ENCODE results near the gene STIP1.

GRCh38 chr11:64157631-64158394 is 28.2 kb upstream of the STIP1 start:
- TF ChIP-seq POLR2A (IDR thresholded peaks at IDR 0.05) = no peak
- TF ChIP-seq, protein P1, sequence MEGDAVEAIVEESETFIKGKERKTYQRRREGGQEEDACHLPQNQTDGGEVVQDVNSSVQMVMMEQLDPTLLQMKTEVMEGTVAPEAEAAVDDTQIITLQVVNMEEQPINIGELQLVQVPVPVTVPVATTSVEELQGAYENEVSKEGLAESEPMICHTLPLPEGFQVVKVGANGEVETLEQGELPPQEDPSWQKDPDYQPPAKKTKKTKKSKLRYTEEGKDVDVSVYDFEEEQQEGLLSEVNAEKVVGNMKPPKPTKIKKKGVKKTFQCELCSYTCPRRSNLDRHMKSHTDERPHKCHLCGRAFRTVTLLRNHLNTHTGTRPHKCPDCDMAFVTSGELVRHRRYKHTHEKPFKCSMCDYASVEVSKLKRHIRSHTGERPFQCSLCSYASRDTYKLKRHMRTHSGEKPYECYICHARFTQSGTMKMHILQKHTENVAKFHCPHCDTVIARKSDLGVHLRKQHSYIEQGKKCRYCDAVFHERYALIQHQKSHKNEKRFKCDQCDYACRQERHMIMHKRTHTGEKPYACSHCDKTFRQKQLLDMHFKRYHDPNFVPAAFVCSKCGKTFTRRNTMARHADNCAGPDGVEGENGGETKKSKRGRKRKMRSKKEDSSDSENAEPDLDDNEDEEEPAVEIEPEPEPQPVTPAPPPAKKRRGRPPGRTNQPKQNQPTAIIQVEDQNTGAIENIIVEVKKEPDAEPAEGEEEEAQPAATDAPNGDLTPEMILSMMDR (IDR thresholded peaks at IDR 0.05 in 8 of 11, conservative IDR thresholded peaks at IDR 0.05 in 3 of 11) = no peak
